H1 (cell line): Measurements from ENCODE around the gene MCF2L. TPM values are rescaled to one million over a fixed set of nuclear protein-coding genes. Genes with fewer than 3 reads are reported as not detected.

ENCODE experiments used
- CTCF ChIA-PET: fragments of 300-600 bp; sonication (Branson Sonifier 250); formaldehyde crosslinking; loops from one replicate; lab custom pipeline; 2021; ENCODE audit not compliant: partially characterized antibody; lab: Charles Lee
- POLR2A ChIA-PET: fragments of 300-600 bp; sonication (Branson Sonifier 250); formaldehyde crosslinking; loops from one replicate; lab custom pipeline; 2021; ENCODE audit warnings: inconsistent platforms; ENCODE audit not compliant: partially characterized antibody; lab: Charles Lee
- DNase-seq, 2 experiments: peaks; one replicate each; pipeline versions ENCODE4 v3.0.0 to v3.0.0-alpha.2; 2010 to 2022; ENCODE audit warnings: low spot score in 2 of 2, low read depth in 1 of 2, mixed read lengths in 1 of 2
- FAIRE-seq: peaks from 2 replicates; lab custom pipeline; 2011; peaks lifted over from hg19 to GRCh38; lab: Jason Lieb, UNC
- H2AFZ ChIP-seq: 2 replicates; pipeline ENCODE4 v1.8.1; 2012; ENCODE audit warnings: low read length, inconsistent platforms
- H2AK5ac ChIP-seq: 2 replicates; pipeline ENCODE4 v1.6.1; 2013; ENCODE audit warnings: low read depth, low read length
- H2BK120ac ChIP-seq: replicated peaks from 2 replicates; pipeline ENCODE3; 2013; ENCODE audit warnings: low read depth, low read length, inconsistent platforms
- H2BK12ac ChIP-seq: 2 replicates; pipeline ENCODE4 v1.6.1; 2013; ENCODE audit warnings: low read depth, low read length
- H2BK15ac ChIP-seq: 2 replicates; pipeline ENCODE4 v1.6.1; 2013; ENCODE audit warnings: low read length
- H2BK20ac ChIP-seq: 2 replicates; pipeline ENCODE4 v1.6.1; 2013; ENCODE audit warnings: low read length
- H2BK5ac ChIP-seq: 2 replicates; pipeline ENCODE4 v1.6.1; 2013; ENCODE audit warnings: low read depth, low read length
- H3K14ac ChIP-seq: 2 replicates; pipeline ENCODE4 v1.6.1; 2013; ENCODE audit warnings: inconsistent platforms; ENCODE audit not compliant: insufficient read length
- H3K18ac ChIP-seq: 2 replicates; pipeline ENCODE4 v1.6.1; 2013; ENCODE audit warnings: low read length; ENCODE audit errors: extremely low read depth
- H3K23ac ChIP-seq: 2 replicates; pipeline ENCODE4 v1.6.1; 2013; ENCODE audit warnings: inconsistent platforms; ENCODE audit not compliant: insufficient read length
- H3K23me2 ChIP-seq: 2 replicates; pipeline ENCODE4 v1.6.1; 2013; ENCODE audit warnings: low read depth, low read length
- H3K27ac ChIP-seq: 2 replicates; pipeline ENCODE4 v1.6.1; 2011; ENCODE audit warnings: low read depth, low read length, inconsistent platforms
- H3K27me3 ChIP-seq, 4 experiments: replicated peaks in 1 of 4; 1 replicate in 1 of 4; 2 replicates in 3 of 4; pipeline versions ENCODE4 v1.6.1 to v1.8.1; 2011 to 2013; ENCODE audit warnings: low read length in 3 of 4, mild to moderate bottlenecking in 3 of 4, inconsistent platforms in 2 of 4, mixed read lengths in 2 of 4, moderate library complexity in 1 of 4; ENCODE audit not compliant: control insufficient read depth in 3 of 4, insufficient read depth in 3 of 4; ENCODE audit errors: extremely low read depth in 1 of 4
- H3K36me3 ChIP-seq, 4 experiments: 2 replicates each; pipeline versions ENCODE4 v1.6.1 to v1.8.1; 2011 to 2013; ENCODE audit warnings: mild to moderate bottlenecking in 4 of 4, low read length in 3 of 4, moderate library complexity in 2 of 4, control low read depth in 1 of 4, inconsistent platforms in 1 of 4; ENCODE audit not compliant: insufficient read depth in 4 of 4, control insufficient read depth in 2 of 4
- H3K4ac ChIP-seq: replicated peaks from 2 replicates; pipeline ENCODE3; 2013; ENCODE audit warnings: low read length, low read depth, mixed read lengths, inconsistent platforms; ENCODE audit not compliant: insufficient read length
- H3K4me1 ChIP-seq, 4 experiments: replicated peaks in 1 of 4; 1 replicate in 1 of 4; 2 replicates in 3 of 4; pipeline versions ENCODE4 v1.6.1 to v1.8.1; 2011 to 2013; ENCODE audit warnings: low read length in 3 of 4, inconsistent platforms in 2 of 4, mixed read lengths in 1 of 4; ENCODE audit not compliant: insufficient read depth in 4 of 4, control insufficient read depth in 3 of 4
- H3K4me2 ChIP-seq, 2 experiments: 2 replicates each; pipeline versions ENCODE4 v1.6.1 to v1.8.1; 2011 to 2013; ENCODE audit warnings: low read depth in 2 of 2, low read length in 2 of 2, control low read depth in 1 of 2, inconsistent platforms in 1 of 2, mild to moderate bottlenecking in 1 of 2; ENCODE audit not compliant: insufficient read depth in 1 of 2
- H3K4me3 ChIP-seq, 4 experiments: fragments of 200-600, 300-600 bp in 1 of 4; sonication (generic), shearing (Covaris generic), sonication (Bioruptor Twin) in 1 of 4; 2 replicates each; pipeline versions ENCODE4 v1.5.1 to v1.8.1; 2011 to 2016; ENCODE audit warnings: low read length in 4 of 4, low read depth in 3 of 4, control low read depth in 2 of 4, inconsistent platforms in 2 of 4, mild to moderate bottlenecking in 2 of 4, mixed read lengths in 1 of 4, moderate library complexity in 1 of 4; ENCODE audit not compliant: insufficient read depth in 2 of 4; ENCODE audit errors: extremely low read depth in 1 of 4
- H3K56ac ChIP-seq: replicated peaks from 2 replicates; pipeline ENCODE3; 2013; ENCODE audit warnings: low read depth, mild to moderate bottlenecking, mixed read lengths, low read length, inconsistent platforms; ENCODE audit not compliant: insufficient read length
- H3K79me1 ChIP-seq: 2 replicates; pipeline ENCODE4 v1.6.1; 2013; ENCODE audit warnings: low read depth, low read length, control low read depth
- H3K79me2 ChIP-seq, 2 experiments: 2 replicates each; pipeline versions ENCODE4 v1.6.1 to v1.8.1; 2012 to 2013; ENCODE audit warnings: low read length in 2 of 2, mild to moderate bottlenecking in 2 of 2, inconsistent platforms in 1 of 2; ENCODE audit not compliant: insufficient read depth in 2 of 2, control insufficient read depth in 1 of 2
- H3K9ac ChIP-seq, 4 experiments: replicated peaks in 1 of 4; 1 replicate in 1 of 4; 2 replicates in 3 of 4; pipeline versions ENCODE4 v1.6.1 to v1.8.1; 2011 to 2013; ENCODE audit warnings: low read depth in 3 of 4, low read length in 3 of 4, control low read depth in 2 of 4, mild to moderate bottlenecking in 2 of 4, moderate library complexity in 2 of 4, inconsistent platforms in 1 of 4; ENCODE audit errors: extremely low read depth in 1 of 4
- H3K9me3 ChIP-seq, 2 experiments: 2 replicates each; pipeline versions ENCODE4 v1.6.1 to v1.8.1; 2012 to 2013; ENCODE audit warnings: mild to moderate bottlenecking in 2 of 2, moderate library complexity in 2 of 2, control low read depth in 1 of 2, inconsistent platforms in 1 of 2, low read depth in 1 of 2, low read length in 1 of 2, mixed read lengths in 1 of 2; ENCODE audit not compliant: insufficient read depth in 2 of 2
- H4K20me1 ChIP-seq, 2 experiments: replicated peaks in 1 of 2; 2 replicates each; pipeline versions ENCODE3 to v1.8.1; 2011 to 2013; ENCODE audit warnings: inconsistent platforms in 2 of 2, low read length in 2 of 2, mild to moderate bottlenecking in 1 of 2; ENCODE audit not compliant: insufficient read depth in 2 of 2, control insufficient read depth in 1 of 2
- H4K5ac ChIP-seq: 2 replicates; pipeline ENCODE4 v1.6.1; 2013; ENCODE audit warnings: low read length, low read depth, mixed read lengths, inconsistent platforms; ENCODE audit not compliant: insufficient read length
- H4K8ac ChIP-seq: 2 replicates; pipeline ENCODE4 v1.8.0; 2013; ENCODE audit warnings: mild to moderate bottlenecking, moderate library complexity, low read length, inconsistent platforms; ENCODE audit not compliant: insufficient read depth; ENCODE audit errors: extremely low read depth
- H4K91ac ChIP-seq: replicated peaks from 2 replicates; pipeline ENCODE3; 2013; ENCODE audit warnings: low read length, mixed read lengths, inconsistent platforms; ENCODE audit not compliant: insufficient read length
- CEBPB ChIP-seq: IDR thresholded peaks from 2 replicates; pipeline ENCODE4 v1.6.1; 2012; ENCODE audit warnings: low read depth, low read length
- EP300 ChIP-seq, 2 experiments: IDR thresholded peaks; 1 replicate in 1 of 2; 2 replicates in 1 of 2; pipeline ENCODE4 v1.6.1; 2011 to 2012; ENCODE audit warnings: low read depth in 2 of 2, low read length in 2 of 2, mild to moderate bottlenecking in 2 of 2, borderline replicate concordance in 1 of 2, inconsistent platforms in 1 of 2, moderate library complexity in 1 of 2
- PHF8 ChIP-seq: fragments of 200-600 bp; sonication (generic); conservative IDR thresholded peaks from 2 replicates; pipeline ENCODE4 v1.7.1; 2012; ENCODE audit warnings: low read depth, mild to moderate bottlenecking, inconsistent platforms, low read length, moderate library complexity
- POLR2AphosphoS5 ChIP-seq: IDR thresholded peaks from 2 replicates; pipeline ENCODE4 v1.6.1; 2011; ENCODE audit warnings: low read depth, low read length
- WGBS, 2 experiments: shearing (Covaris generic) in 1 of 2; methylation state at CpG; one replicate each; pipeline versions ENCODE4 v1.1.6 to v1.1.7; 2013 to 2015; ENCODE audit warnings: low lambda C conversion rate in 2 of 2, mixed read lengths in 2 of 2, inconsistent platforms in 1 of 2, low coverage in 1 of 2, missing lambda C conversion rate in 1 of 2; ENCODE audit not compliant: insufficient replicate concordance in 2 of 2, insufficient coverage in 1 of 2, insufficient read length in 1 of 2; ENCODE audit errors: extremely low coverage in 1 of 2, missing lambda C conversion rate in 1 of 2; 5-methylcytosine and 5-hydroxymethylcytosine counted together
- polyA plus RNA-seq, 7 experiments: library from polyadenylated mRNA; depleted of rRNA in 3 of 7; stranded (reverse) in 5 of 7; unstranded in 2 of 7; fragments of >200 nt in 5 of 7; fragments of 200-250 nt in 2 of 7; gene quantifications; 1 replicate in 5 of 7; 2 replicates in 1 of 7; 4 replicates in 1 of 7; pipeline versions ENCODE4 v1.2.1 to v1.2.3, GENCODE V29; 2011 to 2013; ENCODE audit warnings: missing spikeins in 2 of 7, mixed read lengths in 2 of 7
- total RNA-seq: library from RNA; stranded (reverse); fragmentation: NEBNext Ultra II Directional; extraction: Animal tissue kit (Norgen Biotek cat#: 25700); gene quantifications from 2 replicates; pipeline ENCODE4 v1.2.1, GENCODE V29; 2021
- TF ChIP-seq, protein P1 (sequence below): IDR thresholded peaks from 2 replicates; pipeline ENCODE4 v1.6.1; 2011; ENCODE audit warnings: low read depth, mild to moderate bottlenecking, low read length; ENCODE audit not compliant: insufficient read depth

The MCF2L gene
- total and polyA plus RNA-seq, 2 of the 8 experiments (the other 6 are each of a cell fraction or from before 2014, with no cell fraction given): 10.1 to 24.4 TPM

DNA sequence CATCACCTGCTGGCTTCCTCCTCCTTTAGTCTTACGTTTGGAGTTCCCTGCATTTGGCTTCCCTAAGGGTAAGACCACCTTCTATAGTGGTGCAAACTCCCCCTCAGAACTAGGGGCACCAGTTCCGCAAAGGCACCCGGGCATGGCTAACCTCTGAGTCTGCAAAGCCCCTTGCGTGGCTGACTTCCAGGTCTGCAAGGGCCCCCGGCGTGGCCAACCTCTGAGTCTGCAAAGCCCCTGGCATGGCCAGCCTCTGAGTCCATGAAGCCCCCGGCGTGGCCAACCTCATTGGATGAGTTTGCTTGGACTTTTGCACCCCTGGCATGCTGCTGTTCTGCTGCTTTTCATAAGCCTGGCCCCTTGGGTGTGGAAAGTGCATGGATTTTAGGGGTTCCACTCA, 5.1 kb downstream of the MCF2L start:
- no peak overlapping the region for H2AK5ac ChIP-seq
- peaks cover 4% of the 10 kb centered on the region in 2 experiments; a peak in 3 of 4 replicates for H3K9me3 ChIP-seq
- H2BK12ac ChIP-seq: no peak overlapping the region
- H3K23ac ChIP-seq: no peak overlapping the region
- ChIA-PET CTCF (interaction anchor here (1.4 to 6.3 kb wide), 3 partner anchors 8 to 55 kb away, joined by 6 to 34 read pairs (median 13); no protein-coding TSS in a partner anchor), POLR2A (interaction anchor here (0.9 to 1.8 kb wide), 5 partner anchors 9 to 235 kb away, joined by 3 to 4 read pairs (median 3); partner anchors contain the start of gene PCID2)
- WGBS, 2 experiments: 83% methylated on average over 8 of the region's 8 CpGs; no CpG with 5 or more reads in 1 of the 2 experiments
- no peak overlapping the region for H3K9ac ChIP-seq
- no peaks in the 10 kb centered on the region for H3K36me3 ChIP-seq
- H2BK120ac ChIP-seq: no peak overlapping the region
- H2AFZ ChIP-seq: no peak overlapping the region
- no peak overlapping the region for H3K4me2 ChIP-seq
- no peak overlapping the region for H4K5ac ChIP-seq
- no peak overlapping the region for H3K56ac ChIP-seq
- DNase-seq: no peak
- H3K4me1 ChIP-seq: peaks cover 0 to 2% (median under 1%) of the 10 kb centered on the region in 4 experiments; a peak in 2 of 7 replicates
- TF ChIP-seq, protein P1, sequence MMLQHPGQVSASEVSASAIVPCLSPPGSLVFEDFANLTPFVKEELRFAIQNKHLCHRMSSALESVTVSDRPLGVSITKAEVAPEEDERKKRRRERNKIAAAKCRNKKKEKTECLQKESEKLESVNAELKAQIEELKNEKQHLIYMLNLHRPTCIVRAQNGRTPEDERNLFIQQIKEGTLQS: no peak
- TF ChIP-seq PHF8: no peak
- TF ChIP-seq CEBPB: no peak
- no peak for TF ChIP-seq POLR2AphosphoS5
- no peak for TF ChIP-seq EP300 (IDR thresholded peaks at IDR 0.05; ENCODE audit: borderline replicate concordance in 1 of 2, low read depth in 2 of 2, low read length in 2 of 2)
- H4K91ac ChIP-seq: no peak overlapping the region
- H3K23me2 ChIP-seq: peaks cover 14% of the 10 kb centered on the region
- peaks cover 10% of the 10 kb centered on the region for H3K79me1 ChIP-seq
- H4K20me1 ChIP-seq: peaks cover 0 to 15% of the 10 kb centered on the region in 2 experiments
- H3K14ac ChIP-seq: no peak overlapping the region
- no peak overlapping the region for H3K4me3 ChIP-seq
- H2BK20ac ChIP-seq: no peak overlapping the region
- no peak overlapping the region for H2BK5ac ChIP-seq
- no peak overlapping the region for H3K4ac ChIP-seq
- H2BK15ac ChIP-seq: no peak overlapping the region
- no peak overlapping the region for H3K27ac ChIP-seq
- H3K18ac ChIP-seq: no peak overlapping the region
- no peak for FAIRE-seq
- peaks cover 0 to 8% (median 2%) of the 10 kb centered on the region in 4 experiments; a peak in 3 of 7 replicates for H3K27me3 ChIP-seq
- H3K79me2 ChIP-seq: no peaks in the 10 kb centered on the region
- H4K8ac ChIP-seq: no peak overlapping the region
